Measurements from ENCODE around the gene CIB1. TPM values are rescaled to one million over a fixed set of nuclear protein-coding genes. Genes with fewer than 3 reads are reported as not detected.

Gene CIB1
- total RNA-seq, 1 experiment from 2014 or later, result 39.7 TPM

DNA sequence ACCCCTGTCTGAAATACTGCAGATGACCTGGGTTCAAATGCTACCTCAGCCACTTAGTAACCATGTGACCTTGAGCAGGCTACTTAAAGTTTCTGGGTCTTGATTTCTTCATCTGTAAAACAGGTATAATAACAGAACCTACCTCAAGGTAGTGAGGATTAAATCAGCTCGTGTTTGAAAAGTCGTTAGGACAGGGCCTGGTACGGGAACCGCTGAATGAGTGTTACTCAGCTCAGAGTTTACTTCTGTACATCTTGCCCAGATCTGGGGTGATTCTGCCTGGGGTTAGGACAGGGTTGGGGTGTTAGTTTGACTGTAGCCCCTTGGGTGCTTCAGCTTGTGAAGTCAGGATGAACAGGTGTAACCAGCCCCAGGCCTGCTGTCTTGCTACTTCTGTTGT, 30.8 kb downstream of the CIB1 start:
- CTCF ChIA-PET, result interaction anchor here (0.6 kb wide), 1 partner anchor 12 kb away, joined by 3 read pairs; no protein-coding TSS in a partner anchor
- DNase-seq (ENCODE audit: low spot score), result no peak
- peak overlapping the region; percentile 87 for H3K4me3 ChIP-seq (ENCODE audit: low read depth, low read length, poor library complexity, severe bottlenecking)
- POLR2A ChIA-PET (ENCODE audit: low non-redundant PET), result no interaction called here
- no peaks in the 10 kb centered on the region for H3K36me3 ChIP-seq (ENCODE audit: insufficient read depth, low read length, poor library complexity, severe bottlenecking)
- no peaks in the 10 kb centered on the region for H3K9me3 ChIP-seq (ENCODE audit: low read depth, low read length, poor library complexity, severe bottlenecking)
- TF ChIP-seq, protein P1, sequence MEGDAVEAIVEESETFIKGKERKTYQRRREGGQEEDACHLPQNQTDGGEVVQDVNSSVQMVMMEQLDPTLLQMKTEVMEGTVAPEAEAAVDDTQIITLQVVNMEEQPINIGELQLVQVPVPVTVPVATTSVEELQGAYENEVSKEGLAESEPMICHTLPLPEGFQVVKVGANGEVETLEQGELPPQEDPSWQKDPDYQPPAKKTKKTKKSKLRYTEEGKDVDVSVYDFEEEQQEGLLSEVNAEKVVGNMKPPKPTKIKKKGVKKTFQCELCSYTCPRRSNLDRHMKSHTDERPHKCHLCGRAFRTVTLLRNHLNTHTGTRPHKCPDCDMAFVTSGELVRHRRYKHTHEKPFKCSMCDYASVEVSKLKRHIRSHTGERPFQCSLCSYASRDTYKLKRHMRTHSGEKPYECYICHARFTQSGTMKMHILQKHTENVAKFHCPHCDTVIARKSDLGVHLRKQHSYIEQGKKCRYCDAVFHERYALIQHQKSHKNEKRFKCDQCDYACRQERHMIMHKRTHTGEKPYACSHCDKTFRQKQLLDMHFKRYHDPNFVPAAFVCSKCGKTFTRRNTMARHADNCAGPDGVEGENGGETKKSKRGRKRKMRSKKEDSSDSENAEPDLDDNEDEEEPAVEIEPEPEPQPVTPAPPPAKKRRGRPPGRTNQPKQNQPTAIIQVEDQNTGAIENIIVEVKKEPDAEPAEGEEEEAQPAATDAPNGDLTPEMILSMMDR (conservative IDR thresholded peaks at IDR 0.05; ENCODE audit: low read depth, low read length), result no peak
- TF ChIP-seq EZH2 (IDR thresholded peaks at IDR 0.05; ENCODE audit: borderline replicate concordance, low read depth, low read length, poor library complexity, severe bottlenecking), result no peak
- peaks cover 25% of the 10 kb centered on the region for H3K4me1 ChIP-seq (ENCODE audit: insufficient read depth, low read length, poor library complexity, severe bottlenecking)
- no peaks in the 10 kb centered on the region for H3K27me3 ChIP-seq (replicated peaks; ENCODE audit: insufficient read depth, low read depth, low read length, poor library complexity)
- BruUV-seq (replicated peaks), result TSS peak; percentile 32
- intact Hi-C loops (cut with micrococcal nuclease; ENCODE audit: unreplicated experiment), result no loop called here
- no peak overlapping the region for H3K27ac ChIP-seq (ENCODE audit: low read depth, low read length, poor library complexity, severe bottlenecking)

DNA sequence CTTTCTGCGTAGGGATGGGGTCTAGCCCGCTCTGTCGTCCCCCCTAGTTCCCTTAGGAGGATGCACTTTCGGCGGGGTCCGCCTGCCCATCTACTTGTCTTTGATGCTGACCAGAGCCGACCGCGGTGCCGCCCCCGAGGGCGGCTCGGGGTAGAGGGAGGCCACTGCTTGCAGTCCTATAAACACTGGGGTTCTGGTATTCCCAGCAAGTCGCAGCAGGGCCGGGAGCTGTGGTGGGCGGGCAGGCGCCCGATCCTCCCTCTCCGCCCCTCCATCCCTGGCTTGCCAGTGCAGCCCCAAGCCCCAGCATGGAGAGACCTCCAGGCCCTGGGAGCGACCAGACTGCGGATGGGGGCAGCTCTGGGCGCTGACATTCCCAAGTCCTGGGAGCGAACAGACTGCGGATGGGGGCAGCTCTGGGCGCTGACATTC, 31.8 kb downstream of the CIB1 start:
- no peaks in the 10 kb centered on the region for H3K27me3 ChIP-seq (replicated peaks; ENCODE audit: insufficient read depth, low read depth, low read length, poor library complexity)
- peaks cover 25% of the 10 kb centered on the region for H3K4me1 ChIP-seq (ENCODE audit: insufficient read depth, low read length, poor library complexity, severe bottlenecking)
- BruUV-seq (replicated peaks), result no TSS peak
- DNase-seq (ENCODE audit: low spot score), result no peak
- no peaks in the 10 kb centered on the region for H3K9me3 ChIP-seq (ENCODE audit: low read depth, low read length, poor library complexity, severe bottlenecking)
- intact Hi-C loops (cut with micrococcal nuclease; ENCODE audit: unreplicated experiment), result no loop called here
- H3K27ac ChIP-seq (ENCODE audit: low read depth, low read length, poor library complexity, severe bottlenecking), result no peak overlapping the region
- no peaks in the 10 kb centered on the region for H3K36me3 ChIP-seq (ENCODE audit: insufficient read depth, low read length, poor library complexity, severe bottlenecking)
- TF ChIP-seq EZH2 (IDR thresholded peaks at IDR 0.05; ENCODE audit: borderline replicate concordance, low read depth, low read length, poor library complexity, severe bottlenecking), result no peak
- TF ChIP-seq, protein P1 (conservative IDR thresholded peaks at IDR 0.05; ENCODE audit: low read depth, low read length), result no peak
- ChIA-PET POLR2A (ENCODE audit: low non-redundant PET) (no interaction called here), CTCF (no interaction called here)
- H3K4me3 ChIP-seq (ENCODE audit: low read depth, low read length, poor library complexity, severe bottlenecking), result peak overlapping the region; percentile 87

DNA sequence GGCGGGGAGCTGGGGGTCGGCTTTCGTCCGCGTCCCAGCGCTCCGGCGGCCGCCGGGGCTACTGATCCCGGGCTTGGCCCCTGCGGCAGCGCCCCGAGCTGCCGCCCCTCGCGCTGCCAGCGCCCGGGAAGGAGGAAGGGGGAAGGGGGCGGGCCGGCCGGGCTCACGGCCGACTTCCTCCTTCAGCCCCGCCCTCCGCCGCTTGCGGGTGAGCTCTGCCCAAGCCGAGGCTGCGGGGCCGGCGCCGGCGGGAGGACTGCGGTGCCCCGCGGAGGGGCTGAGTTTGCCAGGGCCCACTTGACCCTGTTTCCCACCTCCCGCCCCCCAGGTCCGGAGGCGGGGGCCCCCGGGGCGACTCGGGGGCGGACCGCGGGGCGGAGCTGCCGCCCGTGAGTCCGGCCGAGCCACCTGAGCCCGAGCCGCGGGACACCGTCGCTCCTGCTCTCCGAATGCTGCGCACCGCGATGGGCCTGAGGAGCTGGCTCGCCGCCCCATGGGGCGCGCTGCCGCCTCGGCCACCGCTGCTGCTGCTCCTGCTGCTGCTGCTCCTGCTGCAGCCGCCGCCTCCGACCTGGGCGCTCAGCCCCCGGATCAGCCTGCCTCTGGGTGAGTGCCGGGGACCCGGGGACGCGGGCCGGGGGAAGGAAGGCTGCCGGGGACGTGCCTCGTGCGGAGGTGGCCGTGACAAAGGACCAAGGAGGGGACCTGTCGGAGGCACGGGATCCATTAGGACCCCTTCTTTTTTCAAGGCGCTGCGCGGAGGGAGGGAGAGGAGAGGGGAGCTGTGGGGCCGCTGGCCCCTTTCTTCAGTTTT, 32.4 kb downstream of the CIB1 start, which contains the start of gene SEMA4B:
SEMA4B (plus strand) TSS at position 201 of the 814 bp plus-strand sequence; CDS start at position 450, 249 bp downstream.
- H3K27ac ChIP-seq (ENCODE audit: low read depth, low read length, poor library complexity, severe bottlenecking), result peak within 1 kb of the TSS; percentile 75
- intact Hi-C loops (cut with micrococcal nuclease; ENCODE audit: unreplicated experiment), result no loop called here
- H3K36me3 ChIP-seq (ENCODE audit: insufficient read depth, low read length, poor library complexity, severe bottlenecking), result no peaks in the 10 kb centered on the region
- H3K4me1 ChIP-seq (ENCODE audit: insufficient read depth, low read length, poor library complexity, severe bottlenecking), result peaks cover 25% of the 10 kb centered on the region
- DNase-seq (ENCODE audit: low spot score), result peak; percentile 78
- BruUV-seq (replicated peaks), result no TSS peak
- POLR2A ChIA-PET (ENCODE audit: low non-redundant PET), result interaction anchor here (0.6 kb wide), 1 partner anchor 793 kb away, joined by 3 read pairs; the partner anchor contains the start of gene PRC1
- H3K9me3 ChIP-seq (ENCODE audit: low read depth, low read length, poor library complexity, severe bottlenecking), result no peaks in the 10 kb centered on the region
- H3K27me3 ChIP-seq (replicated peaks; ENCODE audit: insufficient read depth, low read depth, low read length, poor library complexity), result no peaks in the 10 kb centered on the region
- TF ChIP-seq EZH2 (IDR thresholded peaks at IDR 0.05; ENCODE audit: borderline replicate concordance, low read depth, low read length, poor library complexity, severe bottlenecking), result no peak
- TF ChIP-seq, protein P1 (conservative IDR thresholded peaks at IDR 0.05; ENCODE audit: low read depth, low read length), result no peak
- peak within 1 kb of the TSS; percentile 87 for H3K4me3 ChIP-seq (ENCODE audit: low read depth, low read length, poor library complexity, severe bottlenecking)
- CTCF ChIA-PET, result no interaction called here

All from A673 (cell line).